ENCODE results near the gene SH3GL3.

DNA sequence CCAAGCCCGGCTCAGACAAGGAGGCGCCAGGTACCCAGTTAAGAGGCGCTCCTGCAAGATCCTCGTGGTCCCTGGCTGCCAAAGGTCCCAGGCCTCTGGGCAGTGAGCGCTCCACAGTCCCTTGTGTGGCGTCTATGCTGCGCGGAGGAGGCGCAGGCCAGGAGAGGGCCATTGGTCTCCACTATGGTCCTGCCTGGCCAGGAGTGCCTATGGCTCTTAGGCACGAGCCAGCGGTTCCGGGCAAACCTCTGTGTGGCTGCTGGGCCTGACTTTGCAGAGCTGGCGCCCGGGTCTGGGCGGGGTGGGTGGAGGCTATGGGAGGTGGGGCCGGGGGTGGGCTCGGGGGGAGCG, 206.1 kb downstream of the SH3GL3 start:
- TF ChIP-seq, protein P1, sequence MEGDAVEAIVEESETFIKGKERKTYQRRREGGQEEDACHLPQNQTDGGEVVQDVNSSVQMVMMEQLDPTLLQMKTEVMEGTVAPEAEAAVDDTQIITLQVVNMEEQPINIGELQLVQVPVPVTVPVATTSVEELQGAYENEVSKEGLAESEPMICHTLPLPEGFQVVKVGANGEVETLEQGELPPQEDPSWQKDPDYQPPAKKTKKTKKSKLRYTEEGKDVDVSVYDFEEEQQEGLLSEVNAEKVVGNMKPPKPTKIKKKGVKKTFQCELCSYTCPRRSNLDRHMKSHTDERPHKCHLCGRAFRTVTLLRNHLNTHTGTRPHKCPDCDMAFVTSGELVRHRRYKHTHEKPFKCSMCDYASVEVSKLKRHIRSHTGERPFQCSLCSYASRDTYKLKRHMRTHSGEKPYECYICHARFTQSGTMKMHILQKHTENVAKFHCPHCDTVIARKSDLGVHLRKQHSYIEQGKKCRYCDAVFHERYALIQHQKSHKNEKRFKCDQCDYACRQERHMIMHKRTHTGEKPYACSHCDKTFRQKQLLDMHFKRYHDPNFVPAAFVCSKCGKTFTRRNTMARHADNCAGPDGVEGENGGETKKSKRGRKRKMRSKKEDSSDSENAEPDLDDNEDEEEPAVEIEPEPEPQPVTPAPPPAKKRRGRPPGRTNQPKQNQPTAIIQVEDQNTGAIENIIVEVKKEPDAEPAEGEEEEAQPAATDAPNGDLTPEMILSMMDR (IDR thresholded peaks at IDR 0.05): no peak
- TF ChIP-seq POLR2AphosphoS5 (IDR thresholded peaks at IDR 0.05; ENCODE audit: low read depth, low read length): no peak
